GM12801 (cell line): ENCODE results near the gene PLA2G3.

Source experiments
- TF ChIP-seq, protein P1 (sequence below): IDR thresholded peaks from one replicate; pipeline ENCODE4 v1.5.1; 2011; ENCODE audit warnings: control low read depth; ENCODE audit not compliant: insufficient read length; ENCODE audit errors: extremely low read depth

The PLA2G3 gene

GRCh38 chr22:31136711-31137110 is 3.6 kb downstream of the PLA2G3 start:
- TF ChIP-seq, protein P1, sequence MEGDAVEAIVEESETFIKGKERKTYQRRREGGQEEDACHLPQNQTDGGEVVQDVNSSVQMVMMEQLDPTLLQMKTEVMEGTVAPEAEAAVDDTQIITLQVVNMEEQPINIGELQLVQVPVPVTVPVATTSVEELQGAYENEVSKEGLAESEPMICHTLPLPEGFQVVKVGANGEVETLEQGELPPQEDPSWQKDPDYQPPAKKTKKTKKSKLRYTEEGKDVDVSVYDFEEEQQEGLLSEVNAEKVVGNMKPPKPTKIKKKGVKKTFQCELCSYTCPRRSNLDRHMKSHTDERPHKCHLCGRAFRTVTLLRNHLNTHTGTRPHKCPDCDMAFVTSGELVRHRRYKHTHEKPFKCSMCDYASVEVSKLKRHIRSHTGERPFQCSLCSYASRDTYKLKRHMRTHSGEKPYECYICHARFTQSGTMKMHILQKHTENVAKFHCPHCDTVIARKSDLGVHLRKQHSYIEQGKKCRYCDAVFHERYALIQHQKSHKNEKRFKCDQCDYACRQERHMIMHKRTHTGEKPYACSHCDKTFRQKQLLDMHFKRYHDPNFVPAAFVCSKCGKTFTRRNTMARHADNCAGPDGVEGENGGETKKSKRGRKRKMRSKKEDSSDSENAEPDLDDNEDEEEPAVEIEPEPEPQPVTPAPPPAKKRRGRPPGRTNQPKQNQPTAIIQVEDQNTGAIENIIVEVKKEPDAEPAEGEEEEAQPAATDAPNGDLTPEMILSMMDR, result no peak

DNA sequence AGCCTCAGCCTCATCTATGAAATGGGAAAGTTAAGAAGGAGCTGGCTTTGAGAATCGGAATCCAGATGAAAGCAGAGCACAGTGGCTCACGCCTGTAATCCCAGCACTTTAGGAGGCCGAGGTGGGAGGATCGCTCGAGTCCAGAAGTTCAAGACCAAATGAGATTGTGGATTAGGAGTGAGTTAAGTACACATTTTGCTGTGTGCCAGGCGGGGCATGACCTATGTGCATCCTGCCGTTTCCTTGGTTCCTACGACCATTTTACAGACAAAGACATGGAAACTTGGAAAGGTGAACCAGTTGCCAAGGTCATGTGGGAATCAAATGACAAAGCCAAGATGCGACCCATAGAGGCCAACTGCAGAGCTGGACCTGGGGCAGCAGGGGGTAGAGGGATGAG is 4.2 kb downstream of the PLA2G3 start:
- TF ChIP-seq, protein P1, result no peak

GRCh38 chr22:31135706-31136105 is 4.6 kb downstream of the PLA2G3 start:
- TF ChIP-seq, protein P1, result no peak

GRCh38 chr22:31134688-31135087 is 5.6 kb downstream of the PLA2G3 start:
- TF ChIP-seq, protein P1, result no peak

DNA sequence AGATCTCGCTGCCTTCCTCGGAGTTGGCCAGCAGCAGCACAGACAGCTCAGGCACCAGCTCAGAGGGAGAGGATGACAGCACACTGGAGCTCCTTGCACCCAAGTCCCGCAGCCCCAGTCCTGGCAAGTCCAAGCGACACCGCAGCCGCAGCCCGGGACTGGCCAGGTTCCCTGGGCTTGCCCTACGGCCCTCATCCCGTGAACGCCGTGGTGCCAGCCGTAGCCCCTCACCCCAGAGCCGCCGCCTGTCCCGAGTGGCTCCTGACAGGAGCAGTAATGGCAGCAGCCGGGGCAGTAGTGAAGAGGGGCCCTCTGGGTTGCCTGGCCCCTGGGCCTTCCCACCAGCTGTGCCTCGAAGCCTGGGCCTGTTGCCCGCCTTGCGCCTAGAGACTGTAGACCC is 6.4 kb downstream of the PLA2G3 start:
- TF ChIP-seq, protein P1, result no peak

- TF ChIP-seq, protein P1, result no peak
Observed at GRCh38 chr22:31130873-31131272, 9.4 kb downstream of the PLA2G3 start.

DNA sequence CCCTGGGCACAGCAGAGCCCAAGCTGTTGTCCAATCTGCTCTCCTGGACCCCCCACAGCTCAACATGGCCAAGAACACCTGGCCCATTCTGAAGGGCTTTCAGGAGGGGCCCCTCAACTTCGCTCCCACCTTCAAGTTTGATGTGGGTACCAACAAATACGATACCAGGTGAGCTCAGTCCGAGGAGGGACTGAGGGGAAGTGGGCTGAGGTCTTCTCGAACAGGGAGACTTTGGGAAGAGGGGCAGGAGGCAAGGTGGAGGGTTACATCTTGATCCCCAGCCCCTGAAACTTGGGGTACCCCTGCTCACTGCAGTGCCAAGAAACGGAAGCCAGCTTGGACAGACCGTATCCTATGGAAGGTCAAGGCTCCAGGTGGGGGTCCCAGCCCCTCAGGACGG is 12.2 kb downstream of the PLA2G3 start:
- TF ChIP-seq, protein P1, result no peak
